Omental fat pad (tissue), 4 donors: ENCODE measurements around the gene ITPR1. TPM values are rescaled to one million over a fixed set of nuclear protein-coding genes. Genes with fewer than 3 reads are reported as not detected.

Source experiments
- ATAC-seq: fragments of 150-250 bp; one replicate; pipeline ENCODE4 v1.9.1; 2016; ENCODE audit warnings: mild to moderate bottlenecking, moderate library complexity; ENCODE audit not compliant: low FRiP score
- DNase-seq: peaks from one replicate; pipeline ENCODE4 v3.0.0-alpha.2; 2019; ENCODE audit warnings: low spot score
- CTCF ChIP-seq, 3 donors: fragments of 450-650 bp; IDR thresholded peaks; one replicate each; pipeline ENCODE4 v1.5.1; 2016 to 2017; ENCODE audit warnings: antibody characterized with exemption in 3 of 3, mild to moderate bottlenecking in 3 of 3, moderate library complexity in 2 of 3
- total RNA-seq, 4 donors: library from RNA; depleted of rRNA; stranded (reverse); fragments of >200 nt; gene quantifications; one replicate each; pipeline ENCODE4 v1.1.0, GENCODE V29; 2016

Gene ITPR1
- total RNA-seq, 4 donors from 2014 or later, result 38.3 to 58.5 (median 41.3) TPM

GRCh38 chr3:4643904-4644547, 150.9 kb downstream of the ITPR1 start:
- DNase-seq (no peak), ATAC-seq (no peak)
- TF ChIP-seq CTCF (IDR thresholded peaks at IDR 0.05), result no peak

- ATAC-seq, result peak; percentile 62
- DNase-seq, result no peak
- TF ChIP-seq CTCF (IDR thresholded peaks at IDR 0.05), result no peak
Measured at GRCh38 chr3:4644951-4645350, 151.8 kb downstream of the ITPR1 start.

GRCh38 chr3:4645468-4645867, 152.3 kb downstream of the ITPR1 start:
- DNase-seq (no peak), ATAC-seq (no peak)
- no peak for TF ChIP-seq CTCF (IDR thresholded peaks at IDR 0.05)

GRCh38 chr3:4647411-4647810, 154.3 kb downstream of the ITPR1 start:
- ATAC-seq (no peak), DNase-seq (no peak)
- no peak for TF ChIP-seq CTCF (IDR thresholded peaks at IDR 0.05)

GRCh38 chr3:4655145-4656045, 162.2 kb downstream of the ITPR1 start:
- DNase-seq, result no peak
- peak; percentile 18 for ATAC-seq
- TF ChIP-seq CTCF (IDR thresholded peaks at IDR 0.05), result no peak

- peak in 1 of 3 donors; percentile 15 for TF ChIP-seq CTCF (IDR thresholded peaks at IDR 0.05)
- DNase-seq (no peak), ATAC-seq (peak; percentile 79)
Measured at GRCh38 chr3:4656059-4656458, 162.9 kb downstream of the ITPR1 start.
